ENCODE results near the gene EFCAB11.

EFCAB11 gene

GRCh38 chr14:89915114-89915878 lies 39.2 kb downstream of the EFCAB11 start:
- no peaks in the 10 kb centered on the region for H3K36me3 ChIP-seq (replicated peaks; ENCODE audit: insufficient read depth, low read length)
- H2AFZ ChIP-seq (ENCODE audit: low read length): no peak overlapping the region
- H3K9me3 ChIP-seq (replicated peaks; ENCODE audit: insufficient read depth, low read length): no peaks in the 10 kb centered on the region
- no peaks in the 10 kb centered on the region for H3K9me2 ChIP-seq (replicated peaks; ENCODE audit: insufficient read depth, low read length)
- H3K27ac ChIP-seq (ENCODE audit: low read length): no peak overlapping the region
- H3F3A ChIP-seq (ENCODE audit: insufficient read depth, low read length): no peaks in the 10 kb centered on the region
- no peaks in the 10 kb centered on the region for H3K4me1 ChIP-seq (ENCODE audit: low read length)
- H3K79me2 ChIP-seq (ENCODE audit: low read length): no peaks in the 10 kb centered on the region
- H3K4me2 ChIP-seq (ENCODE audit: low read depth, low read length): no peak overlapping the region
- H4K20me1 ChIP-seq (ENCODE audit: insufficient read depth, low read length): no peaks in the 10 kb centered on the region
- no peak overlapping the region for H3K9ac ChIP-seq (ENCODE audit: low read length)
- H3K27me3 ChIP-seq (replicated peaks; ENCODE audit: insufficient read depth, low read length): no peaks in the 10 kb centered on the region
- TF ChIP-seq EZH2 (optimal IDR thresholded peaks at IDR 0.05; ENCODE audit: low read depth, low read length): no peak
- no peak for TF ChIP-seq EZH2phosphoT487 (IDR thresholded peaks at IDR 0.05; ENCODE audit: low read length)
- TF ChIP-seq CTCF (IDR thresholded peaks at IDR 0.05; ENCODE audit: low read length): peak; percentile 69
- peak; percentile 50 for DNase-seq
- no peak overlapping the region for H3K4me3 ChIP-seq (ENCODE audit: low read length)

GRCh38 chr14:89912667-89913211 lies 41.8 kb downstream of the EFCAB11 start:
- TF ChIP-seq EZH2 (optimal IDR thresholded peaks at IDR 0.05; ENCODE audit: low read depth, low read length) (no peak), EZH2phosphoT487 (IDR thresholded peaks at IDR 0.05; ENCODE audit: low read length) (no peak), CTCF (IDR thresholded peaks at IDR 0.05; ENCODE audit: low read length) (no peak)
- Histone ChIP-seq H3F3A (ENCODE audit: insufficient read depth, low read length) (no peaks in the 10 kb centered on the region), H3K9me2 (replicated peaks; ENCODE audit: insufficient read depth, low read length) (no peaks in the 10 kb centered on the region), H3K27me3 (replicated peaks; ENCODE audit: insufficient read depth, low read length) (no peaks in the 10 kb centered on the region), H3K27ac (ENCODE audit: low read length) (no peak overlapping the region), H3K36me3 (replicated peaks; ENCODE audit: insufficient read depth, low read length) (no peaks in the 10 kb centered on the region), H3K9me3 (replicated peaks; ENCODE audit: insufficient read depth, low read length) (no peaks in the 10 kb centered on the region), H2AFZ (ENCODE audit: low read length) (no peak overlapping the region), H3K9ac (ENCODE audit: low read length) (no peak overlapping the region), H3K4me3 (ENCODE audit: low read length) (no peak overlapping the region), H4K20me1 (ENCODE audit: insufficient read depth, low read length) (no peaks in the 10 kb centered on the region), H3K79me2 (ENCODE audit: low read length) (no peaks in the 10 kb centered on the region), H3K4me1 (ENCODE audit: low read length) (no peaks in the 10 kb centered on the region), H3K4me2 (ENCODE audit: low read depth, low read length) (no peak overlapping the region)
- no peak for DNase-seq

- no peaks in the 10 kb centered on the region for H4K20me1 ChIP-seq (ENCODE audit: insufficient read depth, low read length)
- H3K9ac ChIP-seq (ENCODE audit: low read length): no peak overlapping the region
- no peaks in the 10 kb centered on the region for H3K9me2 ChIP-seq (replicated peaks; ENCODE audit: insufficient read depth, low read length)
- no peaks in the 10 kb centered on the region for H3K27me3 ChIP-seq (replicated peaks; ENCODE audit: insufficient read depth, low read length)
- no peaks in the 10 kb centered on the region for H3K79me2 ChIP-seq (ENCODE audit: low read length)
- no peaks in the 10 kb centered on the region for H3F3A ChIP-seq (ENCODE audit: insufficient read depth, low read length)
- no peak overlapping the region for H3K4me2 ChIP-seq (ENCODE audit: low read depth, low read length)
- no peak for TF ChIP-seq EZH2 (optimal IDR thresholded peaks at IDR 0.05; ENCODE audit: low read depth, low read length)
- TF ChIP-seq CTCF (IDR thresholded peaks at IDR 0.05; ENCODE audit: low read length): no peak
- no peak for TF ChIP-seq EZH2phosphoT487 (IDR thresholded peaks at IDR 0.05; ENCODE audit: low read length)
- H3K36me3 ChIP-seq (replicated peaks; ENCODE audit: insufficient read depth, low read length): no peaks in the 10 kb centered on the region
- H3K9me3 ChIP-seq (replicated peaks; ENCODE audit: insufficient read depth, low read length): no peaks in the 10 kb centered on the region
- H3K4me1 ChIP-seq (ENCODE audit: low read length): no peaks in the 10 kb centered on the region
- no peak for DNase-seq
- H3K4me3 ChIP-seq (ENCODE audit: low read length): no peak overlapping the region
- no peak overlapping the region for H2AFZ ChIP-seq (ENCODE audit: low read length)
- no peak overlapping the region for H3K27ac ChIP-seq (ENCODE audit: low read length)
These were observed 42.3 kb downstream of the EFCAB11 start for GRCh38 chr14:89912221-89912620.

Measured in MM.1S (cell line).